Femur (tissue), 1 donor: ENCODE data around the gene KCNAB1.

Experiments used
- DNase-seq: peaks from one replicate; pipeline ENCODE4 v3.0.0-alpha.2; 2017

The KCNAB1 gene

DNA sequence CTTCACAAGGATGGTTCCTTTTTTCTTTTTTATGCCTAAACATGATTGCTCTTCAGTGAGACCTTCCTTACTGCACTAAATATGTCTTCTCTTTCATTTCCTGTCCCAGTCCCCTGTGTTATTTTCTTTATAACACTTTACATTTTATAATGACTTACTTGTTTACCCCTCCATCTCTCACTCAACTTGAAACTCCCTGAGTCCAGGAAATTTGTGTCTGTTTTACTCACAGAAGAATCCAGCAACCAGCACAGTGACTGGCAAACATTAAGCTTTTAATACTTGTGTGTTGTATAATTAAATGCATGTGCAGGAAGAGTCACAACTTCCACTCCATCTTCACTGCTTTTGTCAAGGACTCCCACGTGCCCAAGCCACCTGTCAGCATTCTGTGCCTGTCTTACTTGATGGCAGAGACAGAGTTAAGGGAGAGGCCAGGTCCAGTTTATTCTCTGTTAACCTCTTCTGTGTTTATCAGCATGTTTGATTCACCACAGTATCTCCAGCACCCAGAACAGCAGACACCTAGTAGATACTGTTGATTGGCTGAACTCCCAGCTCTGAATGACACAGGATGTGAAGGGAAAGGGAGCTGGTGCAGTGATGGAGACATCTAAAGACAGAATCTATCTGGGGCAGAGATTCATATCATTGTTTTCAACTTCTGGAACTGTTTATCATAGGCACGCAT lies 391.8 kb downstream of the KCNAB1 start:
- DNase-seq: no peak

DNA sequence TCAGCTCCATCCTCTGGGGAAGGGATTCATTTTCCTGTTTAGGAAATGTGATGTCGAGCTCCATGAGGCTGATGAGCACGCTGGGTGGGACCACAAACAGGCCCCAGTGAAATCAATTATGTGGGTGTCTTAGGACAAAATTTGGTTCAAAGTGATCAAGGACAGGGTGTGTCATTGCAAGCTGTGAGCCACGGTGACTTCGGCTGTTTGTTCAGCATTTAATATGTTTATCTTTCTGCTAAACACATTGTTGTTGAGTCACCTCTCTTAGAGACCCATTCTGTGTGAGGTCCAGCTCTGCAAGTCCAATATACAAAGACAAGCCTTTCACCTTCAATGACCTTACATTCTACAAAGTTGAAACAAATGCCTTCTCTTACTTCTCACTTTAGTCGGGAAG lies 393.2 kb downstream of the KCNAB1 start:
- no peak for DNase-seq

DNA sequence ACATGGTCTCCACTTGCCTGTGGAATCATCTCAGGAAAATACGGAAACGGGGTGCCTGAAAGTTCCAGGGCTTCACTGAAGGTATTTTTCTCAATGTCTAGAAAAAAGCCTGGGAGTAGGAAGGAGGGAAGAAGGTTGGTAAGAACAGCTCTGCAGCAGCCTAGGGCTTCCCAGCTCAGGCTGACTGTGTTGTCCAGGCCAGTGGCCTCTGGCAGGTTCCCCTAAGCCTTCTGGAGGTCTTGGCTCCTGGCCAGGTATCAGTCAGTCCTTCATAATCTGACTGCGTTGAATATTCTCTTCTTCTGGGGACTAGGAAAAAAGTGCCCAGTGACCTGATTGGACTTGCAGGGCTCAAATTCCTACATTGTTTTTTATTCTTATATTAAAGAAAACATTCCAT lies 395.9 kb downstream of the KCNAB1 start:
- DNase-seq: no peak

DNA sequence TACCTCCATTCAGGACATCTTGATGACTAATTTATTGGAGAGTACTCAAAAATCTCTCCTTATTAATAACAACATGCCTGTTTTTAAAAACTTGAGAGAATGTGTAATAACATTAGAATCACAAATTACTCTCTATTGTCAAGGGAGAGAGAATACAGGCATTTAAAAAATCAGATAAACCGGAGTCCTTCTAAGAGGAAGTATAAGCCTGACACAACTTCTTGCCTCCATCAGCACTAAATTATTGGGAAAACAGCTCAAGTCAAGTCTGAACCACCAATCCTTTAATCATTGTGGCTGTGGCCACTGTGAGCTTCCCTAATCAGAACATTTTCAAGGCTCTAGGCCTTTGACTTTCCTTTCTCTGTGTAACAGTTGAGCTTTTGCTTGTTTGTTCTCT lies 396.6 kb downstream of the KCNAB1 start:
- DNase-seq: no peak

DNA sequence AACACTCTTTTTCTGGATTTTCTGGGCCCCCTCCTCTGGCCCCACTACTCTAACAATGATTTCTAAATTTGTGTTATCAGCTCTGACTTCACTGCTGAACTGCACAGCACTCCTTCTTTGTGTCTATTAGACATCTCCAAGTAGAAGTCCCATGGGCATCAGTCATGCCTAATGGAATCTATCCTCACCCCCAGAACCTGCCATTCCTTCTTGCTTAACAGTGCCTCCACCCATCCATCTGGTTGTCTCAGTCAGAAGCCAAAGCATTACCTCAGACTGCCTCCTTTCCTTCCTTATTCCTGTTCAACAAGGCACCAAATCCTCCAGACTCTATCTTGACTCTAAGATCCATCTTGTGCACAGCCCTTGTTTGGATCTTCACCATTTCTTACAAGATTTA lies 398.3 kb downstream of the KCNAB1 start:
- no peak for DNase-seq

DNA sequence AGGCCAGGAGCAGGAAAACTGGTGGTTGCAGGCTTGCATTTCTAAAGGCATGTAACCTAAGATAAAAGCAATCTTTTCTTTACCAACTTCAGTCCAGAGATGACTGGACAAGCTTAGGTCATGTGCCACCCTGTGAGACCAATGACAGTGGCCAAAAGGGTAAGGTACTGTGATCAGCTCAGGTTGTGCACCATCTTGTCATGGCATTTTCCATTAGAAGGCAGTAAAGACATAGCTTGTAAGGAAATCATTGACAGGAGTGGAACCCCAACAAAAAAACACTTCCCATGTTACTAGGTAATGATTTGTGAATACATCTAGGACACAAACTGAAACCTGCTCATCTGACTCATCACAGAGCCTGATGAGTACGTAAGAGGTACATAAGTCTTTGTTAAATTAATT lies 399.4 kb downstream of the KCNAB1 start:
- no peak for DNase-seq

DNA sequence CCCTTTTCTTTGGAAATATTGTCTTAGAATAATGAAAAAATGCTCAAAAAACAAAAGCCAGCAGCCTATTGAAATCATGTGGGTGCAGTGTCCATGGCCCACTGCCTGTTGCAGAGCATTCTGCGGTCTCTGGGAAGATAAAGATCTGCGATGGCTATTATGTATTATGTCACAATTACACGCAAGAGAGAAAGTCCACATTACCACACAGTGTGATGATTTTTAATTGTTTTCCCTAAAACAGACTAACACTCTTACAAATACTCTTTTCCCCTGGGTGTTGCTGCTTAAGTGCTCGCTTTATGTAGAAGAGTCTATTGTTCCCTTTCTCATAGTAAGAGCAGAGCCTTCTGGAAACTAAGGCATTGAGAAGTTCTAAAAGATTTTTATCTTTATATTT lies 402.3 kb downstream of the KCNAB1 start:
- DNase-seq: no peak

DNA sequence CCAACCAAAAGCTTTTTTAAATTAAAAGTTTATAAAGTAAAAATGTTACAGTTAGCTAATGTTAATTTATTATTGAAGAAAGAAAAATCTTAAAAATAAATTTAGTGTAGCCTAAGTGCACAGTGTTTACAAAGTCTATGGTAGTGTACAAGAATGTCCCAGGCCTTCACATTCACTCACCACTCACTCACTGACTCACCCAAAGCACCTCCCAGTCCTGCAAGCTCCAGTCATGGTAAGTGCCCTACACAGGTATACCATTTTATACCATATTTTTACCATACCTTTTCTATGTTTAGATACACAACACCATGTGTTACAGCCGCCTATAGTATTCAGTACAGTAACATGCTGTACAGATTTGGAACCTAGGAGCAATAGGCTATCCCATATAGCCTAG lies 405.4 kb downstream of the KCNAB1 start:
- DNase-seq: no peak

DNA sequence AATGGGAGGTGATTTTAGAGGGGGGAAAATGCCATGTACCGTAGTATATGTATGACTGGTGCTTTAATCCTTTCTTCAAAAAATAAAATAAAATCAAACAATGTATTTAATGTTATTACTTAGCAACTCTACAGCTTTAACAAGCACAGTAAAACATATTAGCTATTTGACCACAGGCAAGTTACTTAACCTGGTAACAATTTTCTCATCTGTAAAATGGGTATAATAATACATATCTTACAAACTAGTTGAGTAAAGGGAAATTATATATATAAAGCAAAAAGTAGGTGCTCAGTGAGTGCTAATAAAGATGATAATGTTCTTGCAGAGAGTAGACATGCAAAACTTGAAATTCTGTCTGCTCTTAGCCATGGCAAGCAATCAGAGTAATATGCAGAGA lies 406.7 kb downstream of the KCNAB1 start:
- no peak for DNase-seq

DNA sequence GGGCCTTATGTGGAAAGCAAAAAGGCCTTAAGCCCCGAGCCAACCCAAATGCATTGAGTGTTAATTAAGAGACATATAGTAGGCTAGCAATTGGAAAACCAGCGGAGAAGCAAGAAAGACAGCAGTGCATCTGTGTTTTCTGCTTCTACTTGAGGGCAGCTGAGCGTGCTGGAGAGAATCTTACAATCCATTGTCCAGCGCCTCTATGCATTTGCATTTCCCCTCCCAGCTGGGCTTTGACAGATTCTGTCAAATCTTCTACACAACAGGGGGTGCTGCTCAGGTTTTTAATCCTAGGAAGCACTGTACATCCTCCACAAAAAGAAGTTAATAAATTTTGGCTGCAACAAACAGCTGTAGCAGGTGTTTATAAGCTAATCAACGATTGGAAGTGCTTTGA lies 410.6 kb downstream of the KCNAB1 start:
- no peak for DNase-seq

DNA sequence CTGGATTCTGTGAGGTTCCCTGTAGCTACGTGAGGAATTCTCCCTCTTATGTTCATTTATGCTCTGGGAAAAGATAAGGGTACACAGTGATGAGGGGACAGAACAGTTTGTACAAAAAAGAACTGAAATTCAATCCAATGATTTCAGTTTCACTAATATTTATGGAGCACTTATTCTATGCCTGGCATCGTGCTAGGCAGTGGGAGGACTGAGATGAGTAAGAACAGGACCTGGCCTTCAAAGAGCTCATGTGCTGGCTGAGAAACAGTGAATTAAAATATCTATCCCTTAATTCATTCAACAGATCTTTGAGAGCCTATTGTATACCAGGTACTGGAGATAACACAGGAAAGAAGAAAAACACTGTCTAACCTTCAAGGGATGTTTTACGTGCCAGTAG lies 412.4 kb downstream of the KCNAB1 start:
- DNase-seq: no peak

DNA sequence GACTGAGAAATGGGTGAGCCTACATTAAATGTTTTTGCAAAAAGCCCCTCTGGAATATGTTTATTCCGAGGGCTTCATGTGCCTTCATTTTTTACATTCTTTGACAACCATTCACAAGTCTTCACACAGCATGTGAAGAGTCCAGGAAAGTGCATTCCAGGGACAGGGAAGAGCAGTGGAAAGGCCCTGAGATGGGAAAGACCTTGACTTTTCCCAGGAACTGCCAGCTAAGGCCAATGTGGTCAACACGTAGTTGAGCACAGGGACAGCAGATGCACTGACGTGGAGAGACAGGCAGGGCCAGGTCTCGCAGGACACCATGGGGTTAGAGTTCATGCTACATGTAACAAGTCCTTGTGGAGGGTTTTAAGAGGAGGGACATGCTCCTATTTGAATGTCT lies 412.8 kb downstream of the KCNAB1 start:
- DNase-seq: no peak

DNA sequence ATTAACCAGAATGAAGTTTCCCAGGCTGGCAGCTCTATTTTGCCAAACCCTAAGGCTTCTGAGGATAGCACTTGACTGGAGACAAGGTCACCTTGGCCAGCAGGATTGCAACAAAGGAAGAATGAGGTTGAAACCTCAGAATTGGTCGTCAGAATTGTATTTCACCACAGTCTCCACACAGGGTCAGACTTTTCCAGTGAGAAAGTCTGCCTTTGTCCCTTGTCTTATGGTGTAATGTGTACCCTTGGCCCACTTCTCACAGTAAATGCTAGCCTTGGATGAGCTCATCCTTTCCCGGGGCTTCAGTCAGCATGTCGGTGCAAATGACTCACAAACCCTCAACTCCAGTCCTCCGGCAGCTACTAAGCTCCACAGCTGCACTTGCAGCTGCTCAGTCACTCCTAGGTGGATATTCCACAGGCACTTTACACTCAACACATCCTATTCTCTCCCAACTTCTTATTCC lies 414.8 kb downstream of the KCNAB1 start:
- peak; percentile 89 for DNase-seq

DNA sequence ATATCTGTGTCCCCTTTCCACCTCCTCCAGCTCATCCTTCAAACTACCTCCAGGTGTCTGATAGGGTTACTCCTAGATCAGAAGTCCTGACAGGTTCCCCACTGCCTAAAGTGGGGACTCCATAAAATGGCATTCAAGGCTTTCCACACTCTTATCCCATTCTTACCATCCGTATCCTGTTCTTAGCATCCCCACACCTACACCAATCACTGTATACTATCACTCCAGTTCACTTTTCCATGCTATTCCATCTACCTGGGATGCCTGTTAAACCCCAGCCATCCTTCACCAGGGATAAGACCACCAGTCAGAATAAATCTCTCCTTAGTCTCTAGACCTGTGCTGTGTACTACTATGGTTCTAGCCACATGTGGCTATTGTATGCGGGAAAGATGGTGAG lies 415.4 kb downstream of the KCNAB1 start:
- no peak for DNase-seq

DNA sequence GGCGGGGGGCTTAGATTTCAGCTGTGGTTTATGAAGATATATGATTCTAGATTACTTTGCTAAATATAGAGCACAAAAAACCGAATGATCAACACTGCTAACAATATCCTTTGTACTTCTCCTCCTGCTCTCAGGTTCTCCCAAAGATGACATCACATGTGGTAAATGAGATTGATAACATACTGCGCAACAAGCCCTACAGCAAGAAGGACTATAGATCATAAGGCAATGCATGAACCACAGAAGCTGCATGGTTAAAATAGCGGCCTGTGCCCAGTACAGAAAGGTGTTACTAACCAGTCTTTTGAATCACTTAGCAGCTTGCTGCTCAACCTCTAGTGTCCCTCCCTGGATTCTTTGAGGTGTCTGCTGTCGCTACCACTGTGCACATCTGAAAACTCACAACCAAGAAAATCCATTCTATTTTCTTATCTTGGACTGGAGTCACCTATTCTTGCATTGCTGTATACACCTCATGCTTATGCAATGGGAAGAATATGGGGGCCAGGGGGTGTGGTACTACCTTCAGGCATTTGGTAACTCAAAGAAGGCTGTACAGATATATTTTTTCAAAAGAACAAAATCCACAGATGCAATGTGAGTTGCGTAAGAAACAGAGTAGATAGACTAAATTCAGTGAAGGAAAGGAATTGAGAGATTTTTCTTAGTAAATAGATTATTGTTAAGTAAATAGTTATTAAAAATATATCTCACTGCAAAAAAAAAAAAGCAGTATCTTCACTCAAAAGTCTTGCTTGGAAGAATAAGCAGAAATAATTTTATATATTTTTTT lies 416.3 kb downstream of the KCNAB1 start:
- DNase-seq: no peak

DNA sequence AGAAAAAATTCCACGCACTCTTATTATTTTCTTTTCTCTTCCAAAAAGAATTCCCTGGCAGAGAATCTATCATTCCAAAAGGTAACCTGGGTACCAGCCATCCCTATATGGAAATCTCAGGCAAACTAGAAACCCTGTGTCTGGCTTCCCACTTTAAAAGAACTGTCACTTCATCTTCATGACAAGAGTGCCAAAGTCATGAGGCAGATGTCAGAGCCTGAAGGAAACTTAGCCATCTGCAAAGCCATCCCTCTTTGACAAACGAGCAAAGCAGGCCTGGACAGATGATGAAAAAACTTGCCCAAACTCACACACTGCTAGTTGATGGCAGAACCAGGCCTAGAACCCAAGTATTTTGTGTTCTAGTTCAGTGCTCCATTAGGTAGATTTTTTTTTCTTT lies 418.7 kb downstream of the KCNAB1 start:
- DNase-seq: peak; percentile 31

DNA sequence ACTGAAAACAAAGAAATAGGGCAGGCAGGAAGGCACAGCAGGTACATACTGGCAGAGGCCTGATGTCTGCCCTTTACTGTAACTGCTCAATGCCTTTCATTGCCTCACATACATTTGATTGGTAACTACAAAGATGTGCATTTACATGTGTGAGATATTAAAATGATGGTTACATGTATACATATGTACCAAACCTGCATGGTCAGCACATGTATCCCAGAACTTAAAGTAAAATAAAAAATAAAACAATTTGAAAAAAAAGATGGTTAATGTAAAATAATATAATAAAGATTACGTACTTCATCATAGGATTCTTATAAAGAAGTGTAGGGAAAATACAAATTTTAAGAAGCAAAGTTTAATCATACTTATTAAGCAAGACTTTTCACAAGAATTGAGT lies 419.4 kb downstream of the KCNAB1 start:
- no peak for DNase-seq

DNA sequence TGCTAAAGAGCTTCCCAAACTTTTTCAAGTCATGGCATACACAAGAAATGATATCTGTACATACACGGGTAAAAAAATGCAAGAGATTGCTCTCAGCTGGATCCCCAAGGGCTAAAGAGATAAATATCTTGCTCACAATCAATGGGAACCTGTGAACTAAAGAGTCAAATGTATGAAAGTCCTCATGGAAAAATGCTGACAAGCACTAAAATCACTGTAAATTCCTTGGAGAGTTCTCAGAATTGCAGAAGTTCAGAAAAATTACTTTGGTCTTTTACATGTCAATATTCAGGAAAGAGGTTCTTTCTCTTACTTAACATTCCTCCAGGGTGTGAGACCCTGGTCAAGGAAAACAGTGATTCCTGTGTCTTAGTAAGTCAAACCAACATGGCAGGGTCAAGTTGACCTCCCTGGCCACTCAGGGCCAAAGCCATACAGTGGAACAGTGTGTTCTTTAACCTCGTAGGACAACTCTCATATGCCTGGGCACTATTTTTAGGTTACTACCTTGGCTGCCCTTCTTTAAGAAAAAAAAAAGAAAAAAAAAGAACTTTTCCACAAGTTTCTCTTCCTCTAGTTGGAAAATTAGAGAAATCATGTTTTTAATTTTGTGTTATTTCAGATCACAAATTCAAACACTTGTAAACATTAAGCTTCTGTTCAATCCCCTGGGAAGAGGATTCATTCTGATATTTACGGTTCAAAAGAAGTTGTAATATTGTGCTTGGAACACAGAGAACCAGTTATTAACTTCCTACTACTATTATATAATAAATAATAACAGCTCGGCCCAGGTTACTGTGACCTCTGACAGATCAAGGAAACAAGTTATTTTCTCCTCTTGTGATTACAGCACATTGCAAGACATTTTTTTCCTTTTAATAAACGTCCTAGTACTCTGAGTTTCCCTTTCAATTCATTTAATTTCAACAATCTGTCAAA lies 422.0 kb downstream of the KCNAB1 start:
- DNase-seq: no peak

DNA sequence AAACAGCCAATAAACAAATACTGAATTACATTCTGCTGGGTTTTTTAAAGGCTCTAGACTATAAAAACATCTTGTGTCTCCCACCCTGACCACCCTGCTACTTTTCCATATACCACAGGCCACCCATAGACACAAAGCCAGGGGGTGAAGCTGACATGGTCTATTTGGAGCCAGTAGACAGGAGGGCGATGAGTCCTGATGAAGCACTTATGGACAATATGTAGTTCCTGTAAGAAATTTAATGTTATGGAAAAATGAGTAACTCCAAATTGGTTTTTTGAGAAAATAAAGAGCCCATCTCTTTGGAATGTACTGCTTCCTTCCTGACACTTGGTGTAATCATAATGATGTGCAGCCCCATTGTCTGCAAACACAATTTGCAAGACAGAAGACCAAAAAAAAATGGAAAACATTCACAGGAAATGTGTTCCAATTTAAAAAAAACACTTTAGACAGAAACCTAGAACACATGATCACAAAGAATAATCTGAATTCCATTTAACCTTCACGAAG lies 422.7 kb downstream of the KCNAB1 start:
- no peak for DNase-seq

DNA sequence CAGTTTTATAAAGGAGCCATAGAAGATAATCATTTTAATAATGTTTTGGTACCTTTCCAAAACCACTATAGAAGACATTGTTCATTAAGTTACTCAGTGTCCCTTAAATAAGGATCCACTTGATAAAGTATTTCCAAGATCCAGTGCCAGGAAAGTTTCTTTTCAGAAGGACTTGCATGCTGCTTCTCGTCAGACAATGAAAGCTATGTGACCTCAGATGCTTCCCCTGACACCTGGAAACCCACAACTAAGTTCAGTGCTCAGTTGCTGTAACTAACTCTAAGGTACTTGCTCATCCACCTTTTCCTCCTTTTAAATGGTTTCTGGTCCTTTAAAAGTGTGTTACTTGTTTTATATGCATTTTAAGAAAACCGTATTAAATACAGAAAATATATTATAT lies 427.3 kb downstream of the KCNAB1 start:
- no peak for DNase-seq

DNA sequence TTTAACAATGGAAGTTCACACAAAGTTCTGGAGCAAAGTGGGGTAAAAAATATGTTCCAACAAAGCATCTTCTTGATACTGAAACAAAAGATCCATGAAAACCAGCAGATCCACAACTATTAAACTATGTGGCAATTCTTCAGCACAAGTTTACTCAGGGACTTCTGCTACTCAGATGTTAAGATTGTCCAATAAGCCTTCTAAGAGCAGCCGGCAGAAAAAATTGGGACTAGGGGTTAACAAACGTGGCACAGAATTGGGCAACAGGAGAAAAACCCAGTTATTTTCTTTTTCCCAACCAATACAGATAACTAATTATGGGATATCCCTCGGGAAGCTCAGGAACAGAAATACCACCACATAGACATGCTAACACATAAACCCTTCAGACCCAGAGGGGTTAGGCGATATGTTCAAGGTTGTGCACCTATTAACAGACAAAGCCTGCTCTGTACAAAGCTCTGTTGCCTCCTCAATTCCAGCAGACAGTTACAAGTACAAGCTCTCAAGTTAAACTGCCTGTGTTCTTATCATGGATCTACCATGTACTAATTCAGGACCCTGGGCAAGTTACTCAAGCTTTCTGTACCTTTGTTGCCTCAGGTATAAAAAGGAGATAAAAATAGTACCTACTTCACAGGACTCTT lies 427.8 kb downstream of the KCNAB1 start:
- no peak for DNase-seq

DNA sequence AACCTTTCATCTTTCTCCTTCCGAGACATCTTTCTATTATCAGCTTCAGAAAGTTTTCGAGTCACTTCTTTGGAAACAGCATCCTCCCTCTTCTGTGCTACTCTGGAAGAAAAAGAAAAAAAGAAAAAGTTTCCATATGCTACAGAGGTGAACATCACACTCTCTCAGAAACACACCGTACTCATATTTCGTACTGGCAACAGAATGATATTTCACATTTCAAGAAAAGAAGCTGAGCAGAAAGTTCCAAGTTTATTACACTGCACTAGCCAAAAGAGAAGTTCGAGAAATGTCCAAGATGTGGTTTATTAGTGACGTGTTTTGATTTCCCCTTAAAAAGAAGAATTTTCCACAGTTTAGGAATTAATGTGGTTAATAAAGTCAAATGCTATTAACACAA lies 428.5 kb downstream of the KCNAB1 start:
- no peak for DNase-seq

DNA sequence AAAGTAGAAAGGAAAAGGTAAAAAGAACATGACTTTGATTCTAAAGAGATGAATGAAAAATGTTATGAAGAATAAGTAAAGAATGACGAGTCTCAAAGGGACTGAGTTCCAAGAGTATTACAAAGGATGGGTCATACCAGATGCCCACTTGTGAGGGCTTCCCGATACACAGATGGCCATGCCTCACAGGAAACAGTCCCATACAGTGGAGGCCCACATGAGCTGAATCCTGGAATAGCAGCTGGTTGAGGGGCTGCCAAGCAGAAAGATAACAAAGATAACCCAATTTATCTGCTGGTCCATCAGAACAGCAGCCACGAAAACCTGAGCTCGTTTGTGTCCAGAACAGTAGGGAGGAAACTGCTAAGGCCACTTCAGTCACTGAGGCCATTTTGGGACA lies 430.9 kb downstream of the KCNAB1 start:
- no peak for DNase-seq
